MM.1S (cell line): ENCODE results near the gene FAH.

Source experiments
- CTCF ChIP-seq: fragments of 300-600 bp; sonication (generic); IDR thresholded peaks from 2 replicates; pipeline ENCODE4 v1.5.1; 2016; ENCODE audit warnings: antibody characterized with exemption, low read length, mixed read lengths
- EZH2 ChIP-seq: fragments of 300-600 bp; sonication (generic); optimal IDR thresholded peaks from 2 replicates; pipeline ENCODE3; 2017; ENCODE audit warnings: low read depth, mild to moderate bottlenecking, antibody characterized with exemption, low read length, mixed read lengths
- EZH2phosphoT487 ChIP-seq: fragments of 300-600 bp; sonication (generic); IDR thresholded peaks from 2 replicates; pipeline ENCODE4 v1.6.1; 2018; ENCODE audit warnings: antibody characterized with exemption, low read length

GRCh38 chr15:80168421-80168820 is 15.6 kb downstream of the FAH start:
- TF ChIP-seq CTCF (no peak), EZH2 (no peak), EZH2phosphoT487 (no peak)
